ENCODE results near the gene UBE2J2. TPM values are rescaled to one million over a fixed set of nuclear protein-coding genes. Genes with fewer than 3 reads are reported as not detected.

Gene UBE2J2
- polyA plus RNA-seq, 1 of the 3 experiments (the other 2 are of a cell fraction), result 47.5 TPM

GRCh38 chr1:1234180-1234808, 39.4 kb downstream of the UBE2J2 start:
- H3K4me1 ChIP-seq (ENCODE audit: control insufficient read depth in 1 of 2, insufficient read depth in 2 of 2, low read depth in 1 of 2, low read length in 1 of 2), result peaks cover 0 to 29% of the 10 kb centered on the region in 2 experiments; a peak in 1 of 4 replicates
- no peaks in the 10 kb centered on the region for H3K9me2 ChIP-seq
- peak overlapping the region; percentile 24; the same call in 1 of the 2 replicates for H3K4me2 ChIP-seq
- peaks cover 8% of the 10 kb centered on the region; the same call in 1 of the 2 replicates for H4K20me1 ChIP-seq (ENCODE audit: insufficient read depth)
- no peak overlapping the region for H3K4me3 ChIP-seq (ENCODE audit: low read depth in 2 of 2, low read length in 1 of 2)
- peaks cover 0 to 17% of the 10 kb centered on the region in 2 experiments for H3K36me3 ChIP-seq (replicated peaks in 1 of 2; ENCODE audit: control insufficient read depth in 1 of 2, insufficient read depth in 2 of 2, low read length in 1 of 2)
- no peak overlapping the region for H3K9ac ChIP-seq
- POLR2A ChIA-PET, result no interaction called here
- H3F3A ChIP-seq (replicated peaks; ENCODE audit: insufficient read depth), result peaks cover 7% of the 10 kb centered on the region
- H3K27me3 ChIP-seq (ENCODE audit: insufficient read depth), result no peaks in the 10 kb centered on the region
- WGBS (ENCODE audit: low lambda C conversion rate), result 94% methylated on average over 16 of the region's 28 CpGs
- H3K27ac ChIP-seq (ENCODE audit: low read depth in 2 of 2, low read length in 1 of 2), result no peak overlapping the region
- no peak for TF ChIP-seq FOXJ3 (CRISPR knock-in tag; IDR thresholded peaks at IDR 0.05)
- TF ChIP-seq MAX (IDR thresholded peaks at IDR 0.05; ENCODE audit: low read depth), result no peak
- TF ChIP-seq SMC3 (IDR thresholded peaks at IDR 0.05; ENCODE audit: low read depth, low read length), result no peak
- H3K9me3 ChIP-seq, result no peaks in the 10 kb centered on the region
- CTCF ChIA-PET, result interaction anchor here (1.0 kb wide), 1 partner anchor 58 kb away, joined by 3 read pairs; no protein-coding TSS in a partner anchor
- DNase-seq, result no peak
- H2AFZ ChIP-seq (ENCODE audit: low read depth), result no peak overlapping the region
- H3K79me2 ChIP-seq (ENCODE audit: insufficient read depth), result peaks cover 42% of the 10 kb centered on the region

- no peak overlapping the region for H2AFZ ChIP-seq (ENCODE audit: low read depth)
- peak overlapping the region; percentile 24; the same call in 1 of the 2 replicates for H3K4me2 ChIP-seq
- peaks cover 50% of the 10 kb centered on the region for H3K79me2 ChIP-seq (ENCODE audit: insufficient read depth)
- CTCF ChIA-PET, result no interaction called here
- H3K27ac ChIP-seq (ENCODE audit: low read depth in 2 of 2, low read length in 1 of 2), result no peak overlapping the region
- H3K9ac ChIP-seq, result no peak overlapping the region
- no peaks in the 10 kb centered on the region for H3K9me3 ChIP-seq
- peaks cover 7% of the 10 kb centered on the region for H3F3A ChIP-seq (replicated peaks; ENCODE audit: insufficient read depth)
- no peak for TF ChIP-seq MXI1 (IDR thresholded peaks at IDR 0.05; ENCODE audit: low read depth, low read length)
- no peak for TF ChIP-seq JUND (IDR thresholded peaks at IDR 0.05)
- TF ChIP-seq GABPA (IDR thresholded peaks at IDR 0.05; ENCODE audit: low read depth), result no peak
- no peaks in the 10 kb centered on the region for H3K27me3 ChIP-seq (ENCODE audit: insufficient read depth)
- H3K9me2 ChIP-seq, result no peaks in the 10 kb centered on the region
- H3K4me3 ChIP-seq (ENCODE audit: low read depth in 2 of 2, low read length in 1 of 2), result no peak overlapping the region
- H3K36me3 ChIP-seq (replicated peaks in 1 of 2; ENCODE audit: control insufficient read depth in 1 of 2, insufficient read depth in 2 of 2, low read length in 1 of 2), result peaks cover 0 to 17% of the 10 kb centered on the region in 2 experiments
- peaks cover 13% of the 10 kb centered on the region; the same call in 1 of the 2 replicates for H4K20me1 ChIP-seq (ENCODE audit: insufficient read depth)
- H3K4me1 ChIP-seq (ENCODE audit: control insufficient read depth in 1 of 2, insufficient read depth in 2 of 2, low read depth in 1 of 2, low read length in 1 of 2), result peaks cover 0 to 21% of the 10 kb centered on the region in 2 experiments; a peak in 1 of 4 replicates
- DNase-seq, result no peak
- POLR2A ChIA-PET, result no interaction called here
- WGBS (ENCODE audit: low lambda C conversion rate), result 97% methylated on average over 15 of the region's 15 CpGs
Measured at GRCh38 chr1:1233567-1233892, 40.1 kb downstream of the UBE2J2 start.

GRCh38 chr1:1232796-1233566, 40.7 kb downstream of the UBE2J2 start:
- Histone ChIP-seq H3K36me3 (replicated peaks in 1 of 2; ENCODE audit: control insufficient read depth in 1 of 2, insufficient read depth in 2 of 2, low read length in 1 of 2) (peaks cover 0 to 23% of the 10 kb centered on the region in 2 experiments), H3K4me2 (peak overlapping the region; percentile 24; the same call in 1 of the 2 replicates), H2AFZ (ENCODE audit: low read depth) (no peak overlapping the region), H3K4me1 (ENCODE audit: control insufficient read depth in 1 of 2, insufficient read depth in 2 of 2, low read depth in 1 of 2, low read length in 1 of 2) (peaks cover 0 to 16% of the 10 kb centered on the region in 2 experiments; a peak in 1 of 4 replicates), H3F3A (replicated peaks; ENCODE audit: insufficient read depth) (peaks cover 7% of the 10 kb centered on the region), H4K20me1 (ENCODE audit: insufficient read depth) (peaks cover 13% of the 10 kb centered on the region; the same call in 1 of the 2 replicates), H3K27ac (ENCODE audit: low read depth in 2 of 2, low read length in 1 of 2) (peak overlapping the region in 1 of 2 experiments; percentile 65; a peak in 1 of 4 replicates), H3K9ac (no peak overlapping the region), H3K9me3 (no peaks in the 10 kb centered on the region), H3K4me3 (ENCODE audit: low read depth in 2 of 2, low read length in 1 of 2) (peak overlapping the region in 1 of 2 experiments; percentile 48; a peak in 2 of 4 replicates), H3K9me2 (no peaks in the 10 kb centered on the region), H3K27me3 (ENCODE audit: insufficient read depth) (no peaks in the 10 kb centered on the region), H3K79me2 (ENCODE audit: insufficient read depth) (peaks cover 54% of the 10 kb centered on the region)
- TF ChIP-seq TCF12 (IDR thresholded peaks at IDR 0.05) (no peak), RFX5 (IDR thresholded peaks at IDR 0.05; ENCODE audit: low read length) (no peak), JUND (IDR thresholded peaks at IDR 0.05) (no peak), RXRA (IDR thresholded peaks at IDR 0.05; ENCODE audit: borderline replicate concordance, low read depth) (no peak), TEAD4 (IDR thresholded peaks at IDR 0.05; ENCODE audit: borderline replicate concordance, insufficient read depth) (no peak), EP300 (IDR thresholded peaks at IDR 0.05; ENCODE audit: borderline replicate concordance in 1 of 2, low read depth in 1 of 2, low read length in 1 of 2) (no peak), SIN3A (IDR thresholded peaks at IDR 0.05; ENCODE audit: borderline replicate concordance, low read depth, low read length) (no peak), TAF1 (IDR thresholded peaks at IDR 0.05; ENCODE audit: borderline replicate concordance, low read depth, low read length) (no peak), NFIC (IDR thresholded peaks at IDR 0.05; ENCODE audit: borderline replicate concordance) (no peak), MXI1 (IDR thresholded peaks at IDR 0.05; ENCODE audit: low read depth, low read length) (no peak), FOSL2 (IDR thresholded peaks at IDR 0.05; ENCODE audit: borderline replicate concordance, low read depth) (no peak), POLR2AphosphoS5 (IDR thresholded peaks at IDR 0.05; ENCODE audit: low read depth, low read length) (no peak), FOXJ3 (CRISPR knock-in tag; IDR thresholded peaks at IDR 0.05) (no peak), CHD2 (IDR thresholded peaks at IDR 0.05; ENCODE audit: low read length, partially characterized antibody) (no peak), ELF1 (IDR thresholded peaks at IDR 0.05) (no peak), USF1 (IDR thresholded peaks at IDR 0.05; ENCODE audit: borderline replicate concordance, low read depth) (no peak), YY1 (IDR thresholded peaks at IDR 0.05; ENCODE audit: low read depth) (no peak), NRF1 (IDR thresholded peaks at IDR 0.05; ENCODE audit: low read depth, low read length) (no peak)
- no peak for DNase-seq
- ChIA-PET POLR2A (no interaction called here), CTCF (interaction anchor here (2.5 kb wide), 1 partner anchor 111 kb away, joined by 27 read pairs; no protein-coding TSS in a partner anchor)
- WGBS (ENCODE audit: low lambda C conversion rate), result 96% methylated on average over 42 of the region's 98 CpGs

Data from SK-N-SH (cell line).